NCI-H460 (cell line): ENCODE measurements around the gene TMEM89. TPM values are rescaled to one million over a fixed set of nuclear protein-coding genes. Genes with fewer than 3 reads are reported as not detected.

Experiments
- DNase-seq: peaks from one replicate; pipeline ENCODE4 v3.0.0-alpha.2; 2016; ENCODE audit warnings: low read depth; ENCODE audit errors: extremely low read depth
- polyA plus RNA-seq: library from polyadenylated mRNA; depleted of rRNA; stranded (reverse); fragments of >200 nt; gene quantifications from 2 replicates; pipeline ENCODE4 v1.2.3, GENCODE V29; 2014; cell fraction: nucleus; rRNA removed
- total RNA-seq: library from RNA; depleted of rRNA; stranded (reverse); fragments of >200 nt; shearing (Covaris generic); gene quantifications from 2 replicates; pipeline ENCODE4 v1.2.3, GENCODE V29; 2014; rRNA removed

The TMEM89 gene
- total RNA-seq, result not detected in 2 replicates
- polyA plus RNA-seq, result not detected in 2 replicates

GRCh38 chr3:48621461-48621869 lies at the start of gene TMEM89:
TMEM89 (minus strand) TSS chr3:48621769; CDS start chr3:48621756, 13 bp downstream.
- no peak for DNase-seq

- DNase-seq, result no peak
These were observed 43.4 kb upstream of the TMEM89 start for GRCh38 chr3:48664929-48665328.

GRCh38 chr3:48664313-48664644 lies 42.7 kb upstream of the TMEM89 start:
- DNase-seq, result no peak

GRCh38 chr3:48663489-48664312 lies 42.1 kb upstream of the TMEM89 start:
- peak; percentile 98 for DNase-seq

- DNase-seq, result peak; percentile 86
These were observed 41.4 kb upstream of the TMEM89 start, which contains the start of gene CELSR3 for GRCh38 chr3:48662753-48663488. CELSR3 (minus strand) TSS chr3:48662886; CDS start chr3:48662634, 252 bp downstream.

GRCh38 chr3:48662145-48662752 lies 40.7 kb upstream of the TMEM89 start:
- DNase-seq, result no peak

GRCh38 chr3:48661501-48662144 lies 40.1 kb upstream of the TMEM89 start:
- DNase-seq, result peak; percentile 33

- DNase-seq, result no peak
These were observed 39.3 kb upstream of the TMEM89 start for GRCh38 chr3:48660800-48661400.

- no peak for DNase-seq
These were observed 35.3 kb upstream of the TMEM89 start for GRCh38 chr3:48656841-48657281.

GRCh38 chr3:48656061-48656840 lies 34.7 kb upstream of the TMEM89 start:
- DNase-seq, result peak; percentile 66

GRCh38 chr3:48655606-48656005 lies 34.0 kb upstream of the TMEM89 start:
- no peak for DNase-seq

GRCh38 chr3:48655063-48655462 lies 33.5 kb upstream of the TMEM89 start:
- DNase-seq, result no peak

- DNase-seq, result no peak
These were observed 31.6 kb upstream of the TMEM89 start for GRCh38 chr3:48652923-48653715.

GRCh38 chr3:48651771-48652170 lies 30.2 kb upstream of the TMEM89 start:
- no peak for DNase-seq

GRCh38 chr3:48650723-48651122 lies 29.2 kb upstream of the TMEM89 start:
- DNase-seq, result no peak

- no peak for DNase-seq
These were observed 26.8 kb upstream of the TMEM89 start for GRCh38 chr3:48648188-48648850.

- no peak for DNase-seq
These were observed 26.1 kb upstream of the TMEM89 start for GRCh38 chr3:48647714-48648113.
